Nephron progenitor cell (in vitro differentiated cells): ENCODE results near the gene TFCP2L1.
"Not testable (repeated sequence)": the region's sequence is repeated elsewhere in the genome, so short reads cannot be mapped to it uniquely, and the experiment has no call there.

ENCODE experiments used
- DNase-seq: peaks from one replicate; pipeline ENCODE4 v3.0.0; 2021
- H3K27ac Mint-ChIP-seq: 2 replicates; pipeline ENCODE4 v1.8.0; 2021; ENCODE audit warnings: mild to moderate bottlenecking, moderate library complexity, mixed read lengths
- H3K27me3 Mint-ChIP-seq: 2 replicates; pipeline ENCODE4 v1.8.0; 2021; ENCODE audit warnings: mild to moderate bottlenecking, low read depth, mixed read lengths; ENCODE audit not compliant: poor library complexity
- H3K36me3 Mint-ChIP-seq: 2 replicates; pipeline ENCODE4 v1.8.0; 2021; ENCODE audit warnings: low read depth, mixed read lengths
- H3K4me1 Mint-ChIP-seq: 2 replicates; pipeline ENCODE4 v1.8.0; 2021; ENCODE audit warnings: mixed read lengths
- H3K4me3 Mint-ChIP-seq: 2 replicates; pipeline ENCODE4 v1.8.0; 2021; ENCODE audit warnings: mild to moderate bottlenecking, moderate library complexity, mixed read lengths
- H3K9me3 Mint-ChIP-seq: 2 replicates; pipeline ENCODE4 v1.8.0; 2021; ENCODE audit warnings: mild to moderate bottlenecking, moderate library complexity, mixed read lengths
- CTCF ChIP-seq: fragments of 200-600 bp; sonication (generic); IDR thresholded peaks from 2 replicates; pipeline ENCODE4 v1.5.0; 2021; ENCODE audit warnings: antibody characterized with exemption

TFCP2L1 gene

DNA sequence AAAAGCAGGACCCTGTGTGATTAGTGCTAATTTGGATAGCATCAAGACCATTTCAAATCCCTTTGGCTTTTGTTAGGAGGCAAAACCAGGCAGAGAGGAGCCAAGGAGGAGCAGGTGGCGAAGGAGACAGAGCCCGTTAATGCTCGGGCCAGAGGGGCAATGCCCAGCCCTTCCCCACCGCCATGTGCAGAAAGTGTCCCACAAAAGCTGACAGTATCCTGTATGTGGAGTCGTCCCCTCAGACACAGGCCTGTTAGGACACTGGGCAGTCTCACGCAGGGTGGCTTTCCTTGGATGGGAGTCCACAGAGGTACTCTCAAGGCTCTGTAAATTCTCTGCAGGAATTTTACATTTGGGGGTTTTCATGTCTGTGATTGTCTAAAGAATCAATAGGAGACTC, 44.8 kb upstream of the TFCP2L1 start:
- Mint-ChIP-seq H3K27me3 (peaks cover 41% of the 10 kb centered on the region), H3K4me3 (no peak overlapping the region), H3K9me3 (peaks cover 4% of the 10 kb centered on the region), H3K27ac (no peak overlapping the region), H3K4me1 (no peaks in the 10 kb centered on the region), H3K36me3 (no peaks in the 10 kb centered on the region)
- no peak for TF ChIP-seq CTCF
- no peak for DNase-seq

DNA sequence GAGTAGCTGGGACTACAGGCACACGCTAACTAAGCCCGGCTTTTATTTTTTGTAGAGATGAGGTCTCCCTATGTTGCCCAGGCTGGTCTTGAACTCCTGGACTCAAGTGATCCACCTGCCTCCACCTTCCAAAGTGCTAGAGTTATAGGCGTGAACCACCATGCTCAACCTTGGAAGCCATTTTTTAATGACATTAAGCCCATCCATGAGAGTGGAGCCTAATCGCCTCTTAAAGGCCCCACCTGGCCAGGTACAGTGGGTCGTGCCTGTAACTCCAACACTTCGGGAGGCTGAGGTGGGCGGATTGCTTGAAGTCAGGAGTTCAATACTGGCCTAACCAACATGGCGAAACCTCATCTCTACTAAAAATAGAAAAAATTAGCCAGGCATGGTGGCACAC, 41.6 kb upstream of the TFCP2L1 start:
- Mint-ChIP-seq H3K4me3 (no peak overlapping the region), H3K27me3 (peaks cover 46% of the 10 kb centered on the region), H3K27ac (no peak overlapping the region), H3K9me3 (peaks cover 4% of the 10 kb centered on the region), H3K36me3 (no peaks in the 10 kb centered on the region), H3K4me1 (no peaks in the 10 kb centered on the region)
- no peak for TF ChIP-seq CTCF
- no peak for DNase-seq

- no peak overlapping the region for H3K4me3 Mint-ChIP-seq
- no peaks in the 10 kb centered on the region for H3K36me3 Mint-ChIP-seq
- H3K9me3 Mint-ChIP-seq, result peaks cover 4% of the 10 kb centered on the region
- no peak for DNase-seq
- no peaks in the 10 kb centered on the region for H3K4me1 Mint-ChIP-seq
- no peak for TF ChIP-seq CTCF
- peaks cover 38% of the 10 kb centered on the region for H3K27me3 Mint-ChIP-seq
- H3K27ac Mint-ChIP-seq, result no peak overlapping the region
These were observed 39.6 kb upstream of the TFCP2L1 start for GRCh38 chr2:121324601-121325000.

- H3K27me3 Mint-ChIP-seq, result peaks cover 21% of the 10 kb centered on the region
- no peak overlapping the region for H3K27ac Mint-ChIP-seq
- H3K36me3 Mint-ChIP-seq, result no peaks in the 10 kb centered on the region
- no peak overlapping the region for H3K4me3 Mint-ChIP-seq
- no peak for TF ChIP-seq CTCF
- H3K9me3 Mint-ChIP-seq, result peaks cover 4% of the 10 kb centered on the region
- H3K4me1 Mint-ChIP-seq, result no peaks in the 10 kb centered on the region
- DNase-seq, result no peak
These were observed 36.5 kb upstream of the TFCP2L1 start for GRCh38 chr2:121321476-121321875.

DNA sequence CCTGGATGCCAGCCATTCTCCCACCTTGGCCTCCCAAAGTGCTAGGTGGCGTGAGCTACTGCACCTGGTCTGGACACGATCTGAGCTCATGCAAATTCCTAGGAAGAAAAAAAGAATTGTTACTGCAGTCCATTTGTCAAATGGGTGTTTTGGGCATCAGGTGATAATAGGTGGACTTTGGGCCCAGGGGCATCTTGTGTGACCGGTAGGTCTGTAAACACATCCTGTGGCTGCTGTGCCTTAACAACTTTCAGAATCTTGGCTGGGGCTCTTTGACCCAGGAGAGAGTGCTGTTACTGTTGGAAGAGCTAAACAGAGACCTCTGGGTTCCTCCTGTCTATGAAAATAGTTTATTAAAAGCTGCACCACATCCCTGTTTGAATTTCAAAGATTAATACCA, 34.9 kb upstream of the TFCP2L1 start:
- Mint-ChIP-seq H3K4me1 (no peaks in the 10 kb centered on the region), H3K36me3 (no peaks in the 10 kb centered on the region), H3K9me3 (no peaks in the 10 kb centered on the region), H3K27me3 (peaks cover 12% of the 10 kb centered on the region), H3K4me3 (no peak overlapping the region), H3K27ac (no peak overlapping the region)
- no peak for DNase-seq
- no peak for TF ChIP-seq CTCF

DNA sequence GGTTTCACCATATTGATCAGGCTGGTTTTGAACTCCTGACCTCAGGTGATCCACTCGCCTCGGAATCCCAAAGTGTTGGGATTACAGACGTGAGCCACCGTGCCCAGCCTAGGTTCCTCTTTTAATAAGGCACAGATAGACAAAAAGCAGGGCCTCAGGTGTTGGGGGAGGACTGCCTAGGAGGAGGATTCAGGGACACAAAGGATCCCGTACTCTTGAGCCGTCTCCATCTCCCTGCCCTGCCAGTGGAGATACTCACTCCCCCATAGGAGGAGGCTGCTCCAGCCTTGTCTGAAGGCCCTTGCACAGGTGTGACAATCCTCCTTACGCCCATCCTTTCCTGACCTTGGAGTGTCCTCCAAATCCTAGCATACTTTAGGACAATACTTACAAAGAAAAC, 32.0 kb upstream of the TFCP2L1 start:
- H3K36me3 Mint-ChIP-seq, result no peaks in the 10 kb centered on the region

GRCh38 chr2:121313701-121314100, 28.7 kb upstream of the TFCP2L1 start:
- H3K4me3 Mint-ChIP-seq, H3K27ac Mint-ChIP-seq, DNase-seq, H3K9me3 Mint-ChIP-seq, H3K36me3 Mint-ChIP-seq: not testable (repeated sequence)
- Mint-ChIP-seq H3K4me1 (peaks cover 11% of the 10 kb centered on the region), H3K27me3 (peaks cover 20% of the 10 kb centered on the region)

More for the DNA sequence above, 32.0 kb upstream of the TFCP2L1 start:
- Mint-ChIP-seq H3K4me3 (no peak overlapping the region), H3K4me1 (no peaks in the 10 kb centered on the region), H3K27ac (no peak overlapping the region), H3K9me3 (no peaks in the 10 kb centered on the region), H3K27me3 (peaks cover 8% of the 10 kb centered on the region)
- no peak for DNase-seq
- no peak for TF ChIP-seq CTCF
